K562 (cell line): Measurements from ENCODE around the gene TRPV6. TPM values are rescaled to one million over a fixed set of nuclear protein-coding genes. Genes with fewer than 3 reads are reported as not detected.

Source experiments
- CUX1 ChIP-seq: fragments of 200-800 bp; sonication (Bioruptor generic); IDR thresholded peaks from 2 replicates; pipeline ENCODE4 v1.6.1; 2016; ENCODE audit warnings: missing genetic modification characterization, missing compliant biosample characterization
- FOXJ2 ChIP-seq: fragments of 200-800 bp; sonication (Bioruptor generic); IDR thresholded peaks from 2 replicates; pipeline ENCODE4 v1.6.1; 2016; ENCODE audit warnings: missing genetic modification characterization, missing compliant biosample characterization
- FOXO4 ChIP-seq: fragments of 450-650 bp; formaldehyde crosslinking; IDR thresholded peaks from 2 replicates; pipeline ENCODE4 v1.4.0; 2020; ENCODE audit warnings: mild to moderate bottlenecking, moderate library complexity
- GABPB2 ChIP-seq: fragments of 250-450 bp; sonication (Bioruptor Pico); conservative IDR thresholded peaks from 2 replicates; pipeline ENCODE4 v1.5.1; 2021; ENCODE audit warnings: mild to moderate bottlenecking
- HMBOX1 ChIP-seq: sonication (generic); IDR thresholded peaks from 2 replicates; pipeline ENCODE4 v1.6.1; 2016
- HNRNPUL1 ChIP-seq: fragments of 200-400 bp; formaldehyde crosslinking; IDR thresholded peaks from 2 replicates; pipeline ENCODE4 v1.6.1; 2017; ENCODE audit warnings: low read length
- LCOR ChIP-seq: sonication (generic); formaldehyde crosslinking; IDR thresholded peaks from 2 replicates; pipeline ENCODE4 v1.8.0; 2022; ENCODE audit warnings: mild to moderate bottlenecking, missing genetic modification reagents
- LEF1 ChIP-seq: fragments of 450-650 bp; IDR thresholded peaks from 2 replicates; pipeline ENCODE4 v1.6.1; 2016; ENCODE audit warnings: mild to moderate bottlenecking
- MAFF ChIP-seq: IDR thresholded peaks from 2 replicates; pipeline ENCODE4 v1.6.1; 2012; ENCODE audit warnings: low read length, improper control_type of control experiment
- MAFK ChIP-seq: IDR thresholded peaks from 2 replicates; pipeline ENCODE4 v1.6.1; 2011; ENCODE audit warnings: low read length, improper control_type of control experiment
- MECOM ChIP-seq: fragments of 250-450 bp; sonication (Bioruptor Pico); IDR thresholded peaks from 2 replicates; pipeline ENCODE4 v1.8.0; 2022; ENCODE audit warnings: inconsistent platforms
- MXI1 ChIP-seq: IDR thresholded peaks from 2 replicates; pipeline ENCODE4 v1.6.1; 2011; ENCODE audit warnings: low read depth, mild to moderate bottlenecking, improper control_type of control experiment, low read length
- POLR2AphosphoS5 ChIP-seq: IDR thresholded peaks from 2 replicates; pipeline ENCODE4 v1.6.1; 2011; ENCODE audit warnings: mild to moderate bottlenecking, low read depth, low read length, moderate library complexity; ENCODE audit not compliant: control insufficient read depth, insufficient read depth
- TAF9B ChIP-seq: fragments of 450-650 bp; IDR thresholded peaks from 2 replicates; pipeline ENCODE4 v1.6.1; 2018; ENCODE audit warnings: mild to moderate bottlenecking; ENCODE audit not compliant: partially characterized antibody
- TBP ChIP-seq: optimal IDR thresholded peaks from 2 replicates; pipeline ENCODE3; 2011; ENCODE audit warnings: low read depth, low read length, improper control_type of control experiment
- ZNF316 ChIP-seq: fragments of 450-650 bp; IDR thresholded peaks from 2 replicates; pipeline ENCODE4 v1.6.1; 2016
- ZNF584 ChIP-seq: fragments of 200-800 bp; sonication (Bioruptor generic); IDR thresholded peaks from 2 replicates; pipeline ENCODE4 v1.6.1; 2016; ENCODE audit warnings: low read depth, mild to moderate bottlenecking, missing genetic modification characterization, missing compliant biosample characterization
- polyA plus RNA-seq, 8 experiments: library from polyadenylated mRNA; depleted of rRNA in 4 of 8; stranded (reverse) in 5 of 8; unstranded in 3 of 8; fragments of >200 nt; fragmentation: Nextera tagmentation in 2 of 8; fragmentation: Illumina TruSeq in 1 of 8; extraction: Ambion mirVana in 2 of 8; extraction: Trizol in 1 of 8; gene quantifications; 2 replicates each; pipeline versions ENCODE4 v1.2.1 to v1.2.3, GENCODE V29; 2011 to 2014; ENCODE audit warnings: inconsistent platforms in 1 of 8, missing spikeins in 1 of 8
- total RNA-seq, 7 experiments: library from RNA; depleted of rRNA in 6 of 7; stranded (reverse); fragments of >200 nt in 6 of 7; fragmentation: Illumina TruSeq in 2 of 7; extraction: Trizol in 2 of 7; gene quantifications; 2 replicates each; pipeline versions ENCODE4 v1.2.1 to v1.2.3, GENCODE V29; 2011 to 2021; ENCODE audit warnings: low replicate concordance in 1 of 7

Gene TRPV6
- total and polyA plus RNA-seq, 9 of the 15 experiments (the other 6 are each of a cell fraction or from before 2014, with no cell fraction given), result 0.04 to 0.36 (median 0.11) TPM

GRCh38 chr7:142910031-142910433 lies 24.5 kb upstream of the TRPV6 start (continued):
- TF ChIP-seq MXI1 (no peak), HMBOX1 (no peak), MAFK (0 out of 2 replicates have a peak, but pooled peaks have one; percentile 33), LEF1 (no peak), MECOM (CRISPR knock-in tag) (no peak), FOXO4 (CRISPR knock-in tag) (no peak), FOXJ2 (no peak), POLR2AphosphoS5 (no peak), ZNF584 (CRISPR knock-in tag) (no peak), LCOR (CRISPR knock-in tag) (no peak), MAFF (peak; percentile 34; the same call in 1 of the 2 replicates), CUX1 (CRISPR knock-in tag) (no peak), GABPB2 (CRISPR knock-in tag) (no peak), TBP (no peak), HNRNPUL1 (no peak), TAF9B (no peak), ZNF316 (peak; percentile 27; the same call in 1 of the 2 replicates)
